NCI-H69 (cell line): ENCODE results near the gene SLCO1B1.

ENCODE experiments used
- DNase-seq: peaks from one replicate; lab custom pipeline; 2025; lab: John Stamatoyannopoulos, UW

The SLCO1B1 gene

GRCh38 chr12:21221778-21222177, 90.8 kb downstream of the SLCO1B1 start:
- no peak for DNase-seq

DNA sequence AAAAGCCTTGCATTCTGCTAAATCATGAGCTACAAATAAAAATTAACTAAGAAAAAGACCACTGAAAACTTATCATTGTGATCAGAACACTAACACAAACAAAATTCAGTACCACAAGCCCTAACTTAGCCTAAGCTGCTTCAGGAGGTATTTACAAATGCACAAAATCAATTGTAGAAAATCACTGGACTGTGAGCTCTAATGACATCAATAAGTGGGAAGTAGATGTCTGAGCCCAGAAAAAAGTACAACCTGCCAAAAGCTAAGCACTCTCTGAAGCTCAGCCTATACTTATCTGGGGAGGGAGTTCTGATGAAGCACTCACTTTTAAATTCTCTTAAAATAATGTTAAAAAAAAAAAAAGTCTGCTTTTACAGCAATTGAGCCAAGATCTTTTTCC, 92.9 kb downstream of the SLCO1B1 start:
- no peak for DNase-seq

DNA sequence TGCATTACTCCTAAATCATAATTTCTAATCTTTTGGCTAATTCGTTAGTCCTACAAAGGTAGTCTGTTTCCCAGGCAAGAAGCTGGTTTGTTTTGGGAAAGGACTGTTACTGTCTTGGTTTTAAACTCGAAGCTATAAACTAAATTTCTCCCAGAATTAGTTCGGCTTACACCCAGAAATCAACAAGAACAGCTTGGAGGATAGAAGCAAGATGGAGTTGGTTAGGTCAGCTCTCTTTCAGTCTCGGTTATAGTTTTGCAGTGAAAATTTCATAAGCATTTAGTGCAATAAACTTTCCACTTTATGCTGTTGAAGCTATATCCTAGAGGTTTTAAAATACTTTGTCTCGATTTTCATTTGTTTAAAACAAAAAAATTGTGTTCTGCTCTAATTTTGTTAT, 103.4 kb downstream of the SLCO1B1 start:
- no peak for DNase-seq

GRCh38 chr12:21239866-21240265, 108.9 kb downstream of the SLCO1B1 start:
- DNase-seq, result no peak

- DNase-seq, result peak; percentile 9
Observed at GRCh38 chr12:21248679-21249078, 117.7 kb downstream of the SLCO1B1 start.

- DNase-seq, result no peak
Observed at GRCh38 chr12:21252070-21252469, 121.1 kb downstream of the SLCO1B1 start.

GRCh38 chr12:21257172-21257571, 126.2 kb downstream of the SLCO1B1 start:
- no peak for DNase-seq

DNA sequence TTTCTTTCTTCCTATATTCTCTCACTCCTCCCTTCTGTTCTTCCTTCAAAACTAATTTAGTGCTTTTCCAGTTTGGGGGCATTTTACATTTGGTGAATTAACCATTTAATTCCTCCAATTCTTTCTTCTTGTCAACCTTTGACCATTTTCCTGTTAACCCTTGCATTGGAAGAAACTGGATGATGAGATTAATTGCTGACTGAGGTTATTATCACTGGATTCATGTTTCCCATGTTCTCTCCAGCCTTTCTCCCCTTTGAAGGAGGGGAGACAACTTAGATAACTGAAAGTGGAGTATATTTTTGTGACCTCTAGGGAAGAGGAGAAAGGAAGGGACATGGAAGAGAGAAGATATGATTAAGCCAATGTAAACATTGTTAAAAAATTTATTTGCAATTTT, 133.2 kb downstream of the SLCO1B1 start:
- DNase-seq, result no peak

DNA sequence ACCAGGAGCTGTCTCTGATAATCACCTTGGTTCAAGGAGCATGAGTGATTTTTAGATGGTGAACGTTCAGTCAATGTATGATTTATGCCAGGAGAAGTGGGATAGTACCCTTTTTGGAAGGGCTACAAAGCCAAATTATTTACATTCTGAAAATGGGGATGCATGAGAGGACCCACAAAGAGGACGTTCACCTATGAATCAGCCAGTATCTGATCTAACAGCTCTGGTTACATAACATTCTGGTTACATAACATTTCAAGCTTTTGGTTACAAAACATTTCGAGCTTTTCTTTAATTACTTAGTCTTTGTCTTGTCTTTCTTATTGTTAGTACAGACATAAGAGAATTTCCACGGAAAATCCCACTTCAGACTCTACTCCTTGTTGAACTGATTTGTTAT, 134.9 kb downstream of the SLCO1B1 start:
- no peak for DNase-seq

DNA sequence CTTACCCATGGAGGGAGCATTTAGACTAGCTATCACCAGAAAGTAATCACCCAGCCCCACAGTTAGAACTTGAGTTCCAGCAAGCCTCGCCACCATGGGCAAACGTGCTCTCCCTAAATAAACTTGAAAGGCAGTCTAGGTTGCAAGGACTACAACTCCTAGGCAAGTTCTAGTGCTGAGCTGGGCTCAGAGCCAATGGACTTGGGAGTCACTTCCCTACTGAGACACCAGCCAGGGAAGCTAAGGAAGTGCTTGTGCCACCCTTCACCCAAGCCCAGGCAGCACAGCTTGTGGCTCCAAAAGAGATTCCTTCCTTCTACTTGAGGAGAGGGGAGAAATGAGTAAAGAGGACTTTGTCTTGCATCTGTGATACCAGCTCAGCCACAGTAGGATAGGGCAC, 145.8 kb downstream of the SLCO1B1 start:
- no peak for DNase-seq
